Neural cell (in vitro differentiated cells): ENCODE results near the gene RXFP2. TPM values are rescaled to one million over a fixed set of nuclear protein-coding genes. Genes with fewer than 3 reads are reported as not detected.

Source experiments
- H2AFZ ChIP-seq: fragments of 200-600, 300-800 bp; sonication (generic), shearing (Covaris generic); 2 replicates; pipeline ENCODE4 v1.6.0; 2014; ENCODE audit warnings: low read depth, mild to moderate bottlenecking, antibody characterized with exemption, low read length, moderate library complexity
- H3F3A ChIP-seq: fragments of 200-600 bp; shearing (Covaris generic); 2 replicates; pipeline ENCODE4 v1.6.1; 2016; ENCODE audit warnings: mild to moderate bottlenecking, moderate library complexity, mixed read lengths, antibody characterized with exemption, low read length; ENCODE audit not compliant: insufficient read depth, poor library complexity, severe bottlenecking
- H3K27ac ChIP-seq: fragments of 200-600, 300-800 bp; sonication (generic), shearing (Covaris generic); 2 replicates; pipeline ENCODE4 v1.5.1; 2014; ENCODE audit warnings: mild to moderate bottlenecking, low read length, moderate library complexity
- H3K27me3 ChIP-seq: fragments of 300-800, 200-600 bp; sonication (generic), shearing (Covaris generic); 2 replicates; pipeline ENCODE4 v1.6.0; 2014; ENCODE audit warnings: mild to moderate bottlenecking, low read depth, low read length, moderate library complexity; ENCODE audit not compliant: insufficient read depth
- H3K36me3 ChIP-seq: fragments of 300-800, 200-600 bp; sonication (generic), shearing (Covaris generic); 2 replicates; pipeline ENCODE4 v1.5.1; 2014; ENCODE audit warnings: mild to moderate bottlenecking, antibody characterized with exemption, low read length, moderate library complexity; ENCODE audit not compliant: insufficient read depth
- H3K4me2 ChIP-seq: fragments of 300-800, 200-600 bp; sonication (generic), shearing (Covaris generic); 2 replicates; pipeline ENCODE4 v1.6.0; 2014; ENCODE audit warnings: mild to moderate bottlenecking, low read length
- H3K4me3 ChIP-seq: fragments of 300-800, 200-600 bp; sonication (generic), shearing (Covaris generic); 2 replicates; pipeline ENCODE4 v1.5.1; 2014; ENCODE audit warnings: mild to moderate bottlenecking, low read length, moderate library complexity
- H3K79me2 ChIP-seq: fragments of 200-600 bp; shearing (Covaris generic); replicated peaks from 2 replicates; pipeline ENCODE4 v1.6.0; 2014; ENCODE audit warnings: mild to moderate bottlenecking, low read length, moderate library complexity; ENCODE audit not compliant: insufficient read depth
- H3K9ac ChIP-seq: fragments of 300-800, 200-600 bp; sonication (generic), shearing (Covaris generic); 2 replicates; pipeline ENCODE4 v1.6.1; 2016; ENCODE audit warnings: mild to moderate bottlenecking, low read length, mixed read lengths
- H3K9me2 ChIP-seq: fragments of 200-600 bp; shearing (Covaris generic); 2 replicates; pipeline ENCODE4 v1.6.1; 2016; ENCODE audit warnings: mild to moderate bottlenecking, low read length, mixed read lengths; ENCODE audit not compliant: insufficient read depth
- H3K9me3 ChIP-seq: fragments of 200-600, 300-800 bp; sonication (generic), shearing (Covaris generic); 2 replicates; pipeline ENCODE4 v1.6.1; 2016; ENCODE audit warnings: mild to moderate bottlenecking, mixed run types, low read length, moderate library complexity, mixed read lengths
- H4K20me1 ChIP-seq: fragments of 200-600 bp; shearing (Covaris generic); 2 replicates; pipeline ENCODE4 v1.6.1; 2016; ENCODE audit warnings: mild to moderate bottlenecking, mixed run types; ENCODE audit not compliant: insufficient read depth
- CTCF ChIP-seq: fragments of 450-650 bp; IDR thresholded peaks from 2 replicates; pipeline ENCODE4 v1.5.1; 2014; ENCODE audit warnings: antibody characterized with exemption, mild to moderate bottlenecking, moderate library complexity; ENCODE audit not compliant: poor library complexity, severe bottlenecking
- EP300 ChIP-seq: fragments of 450-650 bp; conservative IDR thresholded peaks from 2 replicates; pipeline ENCODE4 v1.6.1; 2014; ENCODE audit warnings: antibody characterized with exemption, mild to moderate bottlenecking, moderate library complexity; ENCODE audit not compliant: poor library complexity, severe bottlenecking
- EZH2 ChIP-seq: fragments of 200-600, 300-800 bp; shearing (Covaris generic), sonication (generic); IDR thresholded peaks from 2 replicates; pipeline ENCODE4 v1.6.1; 2014; ENCODE audit warnings: antibody characterized with exemption, low read length, borderline replicate concordance, mild to moderate bottlenecking; ENCODE audit not compliant: insufficient read depth, poor library complexity, severe bottlenecking
- MXI1 ChIP-seq: fragments of 450-650 bp; conservative IDR thresholded peaks from 2 replicates; pipeline ENCODE4 v1.6.1; 2014; ENCODE audit warnings: antibody characterized with exemption, mild to moderate bottlenecking; ENCODE audit not compliant: poor library complexity, severe bottlenecking
- POLR2AphosphoS5 ChIP-seq: IDR thresholded peaks from 2 replicates; pipeline ENCODE4 v1.6.1; 2012
- RAD21 ChIP-seq: fragments of 450-650 bp; conservative IDR thresholded peaks from 2 replicates; pipeline ENCODE4 v1.6.1; 2014; ENCODE audit warnings: antibody characterized with exemption, mild to moderate bottlenecking, moderate library complexity
- SMC3 ChIP-seq: fragments of 450-650 bp; conservative IDR thresholded peaks from 2 replicates; pipeline ENCODE4 v1.6.1; 2014; ENCODE audit warnings: antibody characterized with exemption, mild to moderate bottlenecking, moderate library complexity; ENCODE audit not compliant: poor library complexity
- TAF1 ChIP-seq: IDR thresholded peaks from 2 replicates; pipeline ENCODE4 v1.6.1; 2012; ENCODE audit warnings: low read depth
- polyA plus RNA-seq: library from polyadenylated mRNA; depleted of rRNA; stranded (reverse); fragments of >200 nt; gene quantifications from 2 replicates; pipeline ENCODE4 v1.2.3, GENCODE V29; 2014
- TF ChIP-seq, protein P1 (sequence below): IDR thresholded peaks from 2 replicates; pipeline ENCODE4 v1.6.1; 2012; ENCODE audit warnings: borderline replicate concordance

Gene RXFP2
- polyA plus RNA-seq, 1 donor from 2014 or later, result not detected

GRCh38 chr13:31846182-31846938 lies 107.0 kb downstream of the RXFP2 start:
- Histone ChIP-seq H3K27me3 (peaks cover 17% of the 10 kb centered on the region), H3F3A (no peaks in the 10 kb centered on the region), H3K36me3 (no peaks in the 10 kb centered on the region), H3K9me3 (no peaks in the 10 kb centered on the region), H4K20me1 (no peaks in the 10 kb centered on the region), H3K4me3 (peak overlapping the region; percentile 80), H2AFZ (peak overlapping the region; percentile 24), H3K9me2 (no peaks in the 10 kb centered on the region), H3K4me2 (peak overlapping the region; percentile 59), H3K9ac (peak overlapping the region; percentile 47), H3K79me2 (no peaks in the 10 kb centered on the region), H3K27ac (no peak overlapping the region)
- TF ChIP-seq SMC3, result peak; percentile 22
- TF ChIP-seq, protein P1, sequence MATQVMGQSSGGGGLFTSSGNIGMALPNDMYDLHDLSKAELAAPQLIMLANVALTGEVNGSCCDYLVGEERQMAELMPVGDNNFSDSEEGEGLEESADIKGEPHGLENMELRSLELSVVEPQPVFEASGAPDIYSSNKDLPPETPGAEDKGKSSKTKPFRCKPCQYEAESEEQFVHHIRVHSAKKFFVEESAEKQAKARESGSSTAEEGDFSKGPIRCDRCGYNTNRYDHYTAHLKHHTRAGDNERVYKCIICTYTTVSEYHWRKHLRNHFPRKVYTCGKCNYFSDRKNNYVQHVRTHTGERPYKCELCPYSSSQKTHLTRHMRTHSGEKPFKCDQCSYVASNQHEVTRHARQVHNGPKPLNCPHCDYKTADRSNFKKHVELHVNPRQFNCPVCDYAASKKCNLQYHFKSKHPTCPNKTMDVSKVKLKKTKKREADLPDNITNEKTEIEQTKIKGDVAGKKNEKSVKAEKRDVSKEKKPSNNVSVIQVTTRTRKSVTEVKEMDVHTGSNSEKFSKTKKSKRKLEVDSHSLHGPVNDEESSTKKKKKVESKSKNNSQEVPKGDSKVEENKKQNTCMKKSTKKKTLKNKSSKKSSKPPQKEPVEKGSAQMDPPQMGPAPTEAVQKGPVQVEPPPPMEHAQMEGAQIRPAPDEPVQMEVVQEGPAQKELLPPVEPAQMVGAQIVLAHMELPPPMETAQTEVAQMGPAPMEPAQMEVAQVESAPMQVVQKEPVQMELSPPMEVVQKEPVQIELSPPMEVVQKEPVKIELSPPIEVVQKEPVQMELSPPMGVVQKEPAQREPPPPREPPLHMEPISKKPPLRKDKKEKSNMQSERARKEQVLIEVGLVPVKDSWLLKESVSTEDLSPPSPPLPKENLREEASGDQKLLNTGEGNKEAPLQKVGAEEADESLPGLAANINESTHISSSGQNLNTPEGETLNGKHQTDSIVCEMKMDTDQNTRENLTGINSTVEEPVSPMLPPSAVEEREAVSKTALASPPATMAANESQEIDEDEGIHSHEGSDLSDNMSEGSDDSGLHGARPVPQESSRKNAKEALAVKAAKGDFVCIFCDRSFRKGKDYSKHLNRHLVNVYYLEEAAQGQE, result no peak
- peak; percentile 28 for TF ChIP-seq EP300
- TF ChIP-seq MXI1, result no peak
- TF ChIP-seq CTCF, result no peak
- TF ChIP-seq RAD21, result peak; percentile 27
- peak; percentile 26 for TF ChIP-seq POLR2AphosphoS5
- TF ChIP-seq TAF1, result no peak
- TF ChIP-seq EZH2, result no peak

DNA sequence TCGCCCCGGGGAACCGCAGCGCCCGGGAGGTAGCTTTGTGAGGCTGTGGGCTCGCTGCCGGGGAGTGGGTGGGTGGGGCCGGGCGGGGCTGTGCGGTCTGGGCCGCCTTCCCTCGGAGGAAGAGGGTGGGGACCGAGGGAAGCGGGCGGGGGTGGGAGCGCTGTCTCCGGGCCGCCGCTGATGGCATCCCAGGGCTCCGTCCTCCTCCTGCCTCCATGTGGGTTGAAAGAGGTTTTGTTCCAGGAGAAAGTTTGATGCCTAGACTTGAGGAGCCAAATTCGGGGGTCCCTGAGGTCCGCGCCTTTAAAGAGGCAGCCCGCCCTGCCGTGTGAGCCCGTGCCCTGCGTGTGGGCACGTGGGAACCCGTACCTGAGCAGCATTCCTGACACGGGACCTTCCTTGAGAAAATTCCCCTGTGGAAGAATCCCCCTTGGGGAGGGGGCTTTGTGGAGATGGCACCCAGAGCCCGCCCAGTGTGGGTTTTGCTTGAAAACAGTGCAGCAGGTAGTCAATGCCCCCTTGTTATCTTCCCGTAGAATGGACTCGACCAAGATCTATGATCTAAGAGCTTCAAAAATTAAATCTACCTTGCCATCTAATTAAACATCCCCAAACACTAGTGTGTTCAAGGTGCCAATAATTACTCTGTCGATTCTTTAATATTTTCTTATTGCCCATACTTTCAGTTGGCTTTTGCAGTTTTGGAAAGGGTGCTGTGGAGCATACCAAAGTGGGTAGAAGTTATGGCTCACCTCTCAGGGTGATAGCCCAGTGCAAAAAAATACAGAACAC lies 107.8 kb downstream of the RXFP2 start:
- H3F3A ChIP-seq, result no peaks in the 10 kb centered on the region
- H3K27ac ChIP-seq, result no peak overlapping the region
- TF ChIP-seq EP300, result no peak
- no peak for TF ChIP-seq RAD21
- TF ChIP-seq MXI1, result no peak
- no peak for TF ChIP-seq SMC3

More for the DNA sequence above, 107.8 kb downstream of the RXFP2 start:
- Histone ChIP-seq H3K9ac (peak overlapping the region; percentile 36), H2AFZ (peak overlapping the region; percentile 24), H4K20me1 (no peaks in the 10 kb centered on the region), H3K9me3 (no peaks in the 10 kb centered on the region), H3K4me3 (peak overlapping the region; percentile 80), H3K36me3 (no peaks in the 10 kb centered on the region), H3K27me3 (peaks cover 17% of the 10 kb centered on the region), H3K79me2 (no peaks in the 10 kb centered on the region), H3K4me2 (peak overlapping the region; percentile 76), H3K9me2 (no peaks in the 10 kb centered on the region)
